OCI-LY1 (cell line): Measurements from ENCODE around the gene MYL9.
A peak's percentile ranks its signal among the peaks of the same experiment; 100 is the strongest.

Source experiments
- H2AFZ ChIP-seq: fragments of 200-600 bp; sonication (generic), shearing (Covaris generic); 2 replicates; pipeline ENCODE4 v1.6.0; 2014; ENCODE audit warnings: antibody characterized with exemption, mild to moderate bottlenecking, low read length
- H3F3A ChIP-seq: fragments of 200-600 bp; sonication (generic), shearing (Covaris generic); 2 replicates; pipeline ENCODE4 v1.6.0; 2014; ENCODE audit warnings: mild to moderate bottlenecking, antibody characterized with exemption, low read length, moderate library complexity; ENCODE audit not compliant: insufficient read depth
- H3K27ac ChIP-seq: fragments of 200-600 bp; sonication (generic); 2 replicates; pipeline ENCODE4 v1.5.1; 2014; ENCODE audit warnings: low read length, mixed run types, mild to moderate bottlenecking, low read depth; ENCODE audit not compliant: poor library complexity, severe bottlenecking
- H3K27me3 ChIP-seq: fragments of 200-600 bp; sonication (generic); 2 replicates; pipeline ENCODE4 v1.6.0; 2014; ENCODE audit warnings: antibody characterized with exemption, mild to moderate bottlenecking, low read length, moderate library complexity; ENCODE audit not compliant: insufficient read depth
- H3K36me3 ChIP-seq: fragments of 200-600 bp; sonication (generic); 2 replicates; pipeline ENCODE4 v1.6.1; 2014; ENCODE audit warnings: mild to moderate bottlenecking, antibody characterized with exemption, low read length, moderate library complexity, mixed read lengths; ENCODE audit not compliant: insufficient read depth
- H3K4me1 ChIP-seq: fragments of 200-600 bp; sonication (generic); 2 replicates; pipeline ENCODE4 v1.5.1; 2014; ENCODE audit warnings: mild to moderate bottlenecking, low read length, moderate library complexity; ENCODE audit not compliant: insufficient read depth, severe bottlenecking
- H3K4me2 ChIP-seq: fragments of 200-600 bp; sonication (generic), shearing (Covaris generic); 2 replicates; pipeline ENCODE4 v1.6.1; 2014; ENCODE audit warnings: low read length
- H3K4me3 ChIP-seq: fragments of 200-600 bp; sonication (generic); 2 replicates; pipeline ENCODE4 v1.5.1; 2014; ENCODE audit warnings: low read length, low read depth, mild to moderate bottlenecking, mixed read lengths; ENCODE audit not compliant: poor library complexity, severe bottlenecking
- H3K79me2 ChIP-seq: fragments of 200-600 bp; shearing (Covaris generic); 2 replicates; pipeline ENCODE4 v1.6.1; 2016; ENCODE audit warnings: mixed run types, low read length, mixed read lengths; ENCODE audit not compliant: insufficient read depth
- H3K9ac ChIP-seq: fragments of 200-600 bp; sonication (generic), shearing (Covaris generic); 2 replicates; pipeline ENCODE4 v1.6.1; 2014; ENCODE audit warnings: mild to moderate bottlenecking, low read length, mixed read lengths
- H3K9me2 ChIP-seq: fragments of 200-600 bp; sonication (generic), shearing (Covaris generic); 2 replicates; pipeline ENCODE4 v1.6.1; 2014; ENCODE audit warnings: low read depth, mild to moderate bottlenecking, low read length, mixed read lengths
- H3K9me3 ChIP-seq: fragments of 200-600 bp; shearing (Covaris generic); 2 replicates; pipeline ENCODE4 v1.6.1; 2014; ENCODE audit warnings: low read length, mixed read lengths
- H4K20me1 ChIP-seq: fragments of 200-600 bp; sonication (generic), shearing (Covaris generic); 2 replicates; pipeline ENCODE4 v1.6.0; 2016; ENCODE audit warnings: mild to moderate bottlenecking, low read length; ENCODE audit not compliant: insufficient read depth
- CTCF ChIP-seq: fragments of 200-600 bp; sonication (generic), shearing (Covaris generic); IDR thresholded peaks from 2 replicates; pipeline ENCODE4 v1.5.1; 2017; ENCODE audit warnings: mild to moderate bottlenecking, antibody characterized with exemption, low read length, moderate library complexity, mixed read lengths
- EZH2 ChIP-seq: fragments of 200-600 bp; sonication (generic), shearing (Covaris generic); IDR thresholded peaks from 2 replicates; pipeline ENCODE4 v1.8.0; 2017; ENCODE audit warnings: borderline replicate concordance, mixed run types, mild to moderate bottlenecking, antibody characterized with exemption, low read length, moderate library complexity, mixed read lengths

The MYL9 gene

GRCh38 chr20:36546111-36546736 lies 4.9 kb downstream of the MYL9 start:
- no peaks in the 10 kb centered on the region for H3K36me3 ChIP-seq
- no peak for TF ChIP-seq EZH2
- TF ChIP-seq CTCF: no peak
- H3K4me2 ChIP-seq: no peak overlapping the region
- H3K4me3 ChIP-seq: no peak overlapping the region
- H3F3A ChIP-seq: no peaks in the 10 kb centered on the region
- no peaks in the 10 kb centered on the region for H4K20me1 ChIP-seq
- no peak overlapping the region for H2AFZ ChIP-seq
- H3K27ac ChIP-seq: no peak overlapping the region
- H3K27me3 ChIP-seq: no peaks in the 10 kb centered on the region
- H3K79me2 ChIP-seq: no peaks in the 10 kb centered on the region
- no peak overlapping the region for H3K9ac ChIP-seq
- H3K9me2 ChIP-seq: no peaks in the 10 kb centered on the region
- no peaks in the 10 kb centered on the region for H3K9me3 ChIP-seq
- peaks cover 5% of the 10 kb centered on the region for H3K4me1 ChIP-seq

GRCh38 chr20:36547186-36548005 lies 6.1 kb downstream of the MYL9 start:
- Histone ChIP-seq H4K20me1 (no peaks in the 10 kb centered on the region), H3K36me3 (no peaks in the 10 kb centered on the region)

GRCh38 chr20:36548006-36548315 lies 6.6 kb downstream of the MYL9 start:
- no peaks in the 10 kb centered on the region for H4K20me1 ChIP-seq

More at GRCh38 chr20:36547186-36548005, 6.1 kb downstream of the MYL9 start:
- Histone ChIP-seq H3K79me2 (no peaks in the 10 kb centered on the region), H3K27me3 (no peaks in the 10 kb centered on the region), H3K4me2 (no peak overlapping the region), H3K4me1 (no peaks in the 10 kb centered on the region), H3K4me3 (no peak overlapping the region), H3K9me2 (no peaks in the 10 kb centered on the region), H3K27ac (no peak overlapping the region), H2AFZ (no peak overlapping the region), H3K9ac (no peak overlapping the region), H3F3A (no peaks in the 10 kb centered on the region), H3K9me3 (no peaks in the 10 kb centered on the region)
- TF ChIP-seq EZH2 (no peak), CTCF (no peak)

More at GRCh38 chr20:36548006-36548315, 6.6 kb downstream of the MYL9 start:
- H3K4me3 ChIP-seq: no peak overlapping the region
- H3K4me1 ChIP-seq: no peaks in the 10 kb centered on the region
- no peaks in the 10 kb centered on the region for H3K36me3 ChIP-seq
- H2AFZ ChIP-seq: no peak overlapping the region
- H3K9me2 ChIP-seq: no peaks in the 10 kb centered on the region
- no peaks in the 10 kb centered on the region for H3K79me2 ChIP-seq
- TF ChIP-seq EZH2 (no peak), CTCF (peak; percentile 53)
- H3K9ac ChIP-seq: no peak overlapping the region
- H3K27ac ChIP-seq: no peak overlapping the region
- H3K9me3 ChIP-seq: no peaks in the 10 kb centered on the region
- H3F3A ChIP-seq: no peaks in the 10 kb centered on the region
- H3K4me2 ChIP-seq: no peak overlapping the region
- no peaks in the 10 kb centered on the region for H3K27me3 ChIP-seq
